Activated T-helper 2 cell treated with anti-CD3 and anti-CD28 coated beads, Interferon-gamma antibody, Interleukin-2, Interleukin-4, amounts not matched to agents 10 μg/mL and 5 μg/mL and 100 μg/mL, durations not matched to agents 14 hours and 24 hours and 36 hours (primary cell): ENCODE data around the gene NPHP3. TPM values are rescaled to one million over a fixed set of nuclear protein-coding genes. Genes with fewer than 3 reads are reported as not detected.
"Not testable (repeated sequence)": the region's sequence is repeated elsewhere in the genome, so short reads cannot be mapped to it uniquely, and the experiment has no call there.

Source experiments
- DNase-seq: peaks from one replicate; pipeline ENCODE4 v3.0.0; 2021; ENCODE audit warnings: low spot score
- H3K27ac Mint-ChIP-seq: one replicate; pipeline ENCODE4 v1.8.0; 2021; ENCODE audit warnings: mixed read lengths
- H3K27me3 Mint-ChIP-seq: one replicate; pipeline ENCODE4 v1.8.0; 2021; ENCODE audit warnings: low read depth, mixed read lengths
- H3K36me3 Mint-ChIP-seq: one replicate; pipeline ENCODE4 v1.8.0; 2021; ENCODE audit warnings: low read depth, mixed read lengths
- H3K4me1 Mint-ChIP-seq: one replicate; pipeline ENCODE4 v1.8.0; 2021; ENCODE audit warnings: low read depth, mixed read lengths
- H3K4me3 Mint-ChIP-seq: one replicate; pipeline ENCODE4 v1.8.0; 2021; ENCODE audit warnings: low read depth, mild to moderate bottlenecking, moderate library complexity, mixed read lengths
- H3K9me3 Mint-ChIP-seq: one replicate; pipeline ENCODE4 v1.8.0; 2021; ENCODE audit warnings: mixed read lengths
- intact Hi-C: fragments of 100-400 bp; cut with micrococcal nuclease; formaldehyde crosslinking; loops from one replicate; pipeline ENCODE4 v1.15.1; 2023
- total RNA-seq: library from RNA; stranded (reverse); gene quantifications from 2 replicates; pipeline ENCODE4 v1.2.3, GENCODE V29; 2022

NPHP3 gene
- total RNA-seq, 1 donor from 2014 or later, result 20.5 TPM

- intact Hi-C loops, result no loop called here
- H3K9me3 Mint-ChIP-seq, result no peaks in the 10 kb centered on the region
- H3K4me1 Mint-ChIP-seq, result peaks cover 17% of the 10 kb centered on the region
- H3K4me3 Mint-ChIP-seq, result no peak overlapping the region
- H3K36me3 Mint-ChIP-seq, result peaks cover 8% of the 10 kb centered on the region
- no peak for DNase-seq
- H3K27me3 Mint-ChIP-seq, result no peaks in the 10 kb centered on the region
- H3K27ac Mint-ChIP-seq, result no peak overlapping the region
Observed at GRCh38 chr3:132655471-132655870, 66.7 kb downstream of the NPHP3 start.

- Mint-ChIP-seq H3K36me3 (peaks cover 8% of the 10 kb centered on the region), H3K27me3 (no peaks in the 10 kb centered on the region), H3K4me3 (no peak overlapping the region), H3K4me1 (peaks cover 17% of the 10 kb centered on the region), H3K27ac (no peak overlapping the region), H3K9me3 (no peaks in the 10 kb centered on the region)
- intact Hi-C loops, result no loop called here
- DNase-seq, result no peak
Observed at GRCh38 chr3:132654721-132655120, 67.5 kb downstream of the NPHP3 start.

GRCh38 chr3:132654190-132654589, 68.0 kb downstream of the NPHP3 start:
- Mint-ChIP-seq H3K4me3 (no peak overlapping the region), H3K27me3 (no peaks in the 10 kb centered on the region), H3K9me3 (no peaks in the 10 kb centered on the region), H3K27ac (no peak overlapping the region), H3K36me3 (peaks cover 8% of the 10 kb centered on the region), H3K4me1 (peaks cover 15% of the 10 kb centered on the region)
- DNase-seq, result no peak
- intact Hi-C loops, result no loop called here

GRCh38 chr3:132652640-132653270, 69.5 kb downstream of the NPHP3 start:
- Mint-ChIP-seq H3K36me3 (peaks cover 3% of the 10 kb centered on the region), H3K4me1 (peaks cover 7% of the 10 kb centered on the region), H3K9me3 (no peaks in the 10 kb centered on the region), H3K4me3 (no peak overlapping the region), H3K27me3 (no peaks in the 10 kb centered on the region), H3K27ac (no peak overlapping the region)
- intact Hi-C loops, result no loop called here
- no peak for DNase-seq

GRCh38 chr3:132650153-132650552, 72.1 kb downstream of the NPHP3 start:
- peaks cover 1% of the 10 kb centered on the region for H3K4me1 Mint-ChIP-seq
- no peak overlapping the region for H3K4me3 Mint-ChIP-seq
- no peak for DNase-seq
- no peaks in the 10 kb centered on the region for H3K36me3 Mint-ChIP-seq
- no peaks in the 10 kb centered on the region for H3K9me3 Mint-ChIP-seq
- no peak overlapping the region for H3K27ac Mint-ChIP-seq
- intact Hi-C loops, result no loop called here
- H3K27me3 Mint-ChIP-seq, result no peaks in the 10 kb centered on the region

GRCh38 chr3:132645058-132645457, 77.2 kb downstream of the NPHP3 start:
- Mint-ChIP-seq H3K4me1 (peaks cover 4% of the 10 kb centered on the region), H3K4me3 (no peak overlapping the region), H3K9me3 (no peaks in the 10 kb centered on the region), H3K36me3 (peaks cover 3% of the 10 kb centered on the region), H3K27me3 (no peaks in the 10 kb centered on the region), H3K27ac (no peak overlapping the region)
- DNase-seq, result no peak
- intact Hi-C loops, result loop anchor here (10.0 kb wide), 1 partner anchor 390 kb away; no protein-coding TSS in a partner anchor

- Mint-ChIP-seq H3K4me3 (no peak overlapping the region), H3K27me3 (no peaks in the 10 kb centered on the region), H3K4me1 (peaks cover 4% of the 10 kb centered on the region), H3K36me3 (peaks cover 18% of the 10 kb centered on the region), H3K27ac (no peak overlapping the region), H3K9me3 (no peaks in the 10 kb centered on the region)
- DNase-seq, result no peak
- intact Hi-C loops, result loop anchor here (10.0 kb wide), 1 partner anchor 389 kb away; no protein-coding TSS in a partner anchor
Observed at GRCh38 chr3:132643366-132643765, 78.8 kb downstream of the NPHP3 start.

GRCh38 chr3:132642539-132642847, 79.7 kb downstream of the NPHP3 start:
- Mint-ChIP-seq H3K27ac (no peak overlapping the region), H3K36me3 (peaks cover 20% of the 10 kb centered on the region), H3K27me3 (no peaks in the 10 kb centered on the region), H3K9me3 (no peaks in the 10 kb centered on the region), H3K4me3 (no peak overlapping the region), H3K4me1 (peaks cover 4% of the 10 kb centered on the region)
- DNase-seq, result no peak
- intact Hi-C loops, result loop anchor here (1.0 to 10.0 kb wide), 3 partner anchors 106 to 388 kb away; no protein-coding TSS in a partner anchor

- DNase-seq, result no peak
- Mint-ChIP-seq H3K27ac (no peak overlapping the region), H3K4me3 (no peak overlapping the region), H3K9me3 (no peaks in the 10 kb centered on the region), H3K36me3 (peaks cover 24% of the 10 kb centered on the region), H3K4me1 (peaks cover 5% of the 10 kb centered on the region), H3K27me3 (no peaks in the 10 kb centered on the region)
- intact Hi-C loops, result loop anchor here (1.0 to 10.0 kb wide), 3 partner anchors 106 to 387 kb away; no protein-coding TSS in a partner anchor
Observed at GRCh38 chr3:132641837-132642538, 80.2 kb downstream of the NPHP3 start.

- not testable (repeated sequence) for H3K27me3 Mint-ChIP-seq, H3K27ac Mint-ChIP-seq, DNase-seq, H3K9me3 Mint-ChIP-seq, H3K4me3 Mint-ChIP-seq, H3K4me1 Mint-ChIP-seq
- peaks cover 28% of the 10 kb centered on the region for H3K36me3 Mint-ChIP-seq
- intact Hi-C loops, result loop anchor here (10.0 kb wide), 1 partner anchor 387 kb away; no protein-coding TSS in a partner anchor
Observed at GRCh38 chr3:132641427-132641826, 80.8 kb downstream of the NPHP3 start.

GRCh38 chr3:132638706-132639105, 83.5 kb downstream of the NPHP3 start:
- H3K27ac Mint-ChIP-seq, result no peak overlapping the region
- H3K36me3 Mint-ChIP-seq, result peaks cover 39% of the 10 kb centered on the region
- H3K9me3 Mint-ChIP-seq, result no peaks in the 10 kb centered on the region
- no peak for DNase-seq
- no peaks in the 10 kb centered on the region for H3K27me3 Mint-ChIP-seq
- no peak overlapping the region for H3K4me3 Mint-ChIP-seq
- intact Hi-C loops, result no loop called here
- H3K4me1 Mint-ChIP-seq, result peaks cover 3% of the 10 kb centered on the region

GRCh38 chr3:132637590-132637989, 84.6 kb downstream of the NPHP3 start:
- H3K27me3 Mint-ChIP-seq, result no peaks in the 10 kb centered on the region
- H3K4me1 Mint-ChIP-seq, result peaks cover 3% of the 10 kb centered on the region
- no peak overlapping the region for H3K27ac Mint-ChIP-seq
- H3K9me3 Mint-ChIP-seq, result no peaks in the 10 kb centered on the region
- no peak overlapping the region for H3K4me3 Mint-ChIP-seq
- intact Hi-C loops, result no loop called here
- no peak for DNase-seq
- H3K36me3 Mint-ChIP-seq, result peaks cover 39% of the 10 kb centered on the region

- intact Hi-C loops, result no loop called here
- Mint-ChIP-seq H3K4me3 (no peak overlapping the region), H3K4me1 (peaks cover 5% of the 10 kb centered on the region)
Observed at GRCh38 chr3:132635052-132635451, 87.2 kb downstream of the NPHP3 start.

More at GRCh38 chr3:132635052-132635451, 87.2 kb downstream of the NPHP3 start:
- Mint-ChIP-seq H3K36me3 (peaks cover 36% of the 10 kb centered on the region), H3K9me3 (no peaks in the 10 kb centered on the region), H3K27me3 (no peaks in the 10 kb centered on the region), H3K27ac (no peak overlapping the region)
- DNase-seq, result no peak
